GM18858 (cell line): Measurements from ENCODE around the gene RELN.
"Not testable (repeated sequence)": the region's sequence is repeated elsewhere in the genome, so short reads cannot be mapped to it uniquely, and the experiment has no call there.

ENCODE experiments used
- ATAC-seq: cut with Tn5 transposase; IDR thresholded peaks from one replicate; pipeline ENCODE4 v1.9.1; 2021; ENCODE audit not compliant: unreplicated experiment

Gene RELN

GRCh38 chr7:103855671-103856070, 133.8 kb downstream of the RELN start:
- no peak for ATAC-seq

GRCh38 chr7:103854611-103855010, 134.8 kb downstream of the RELN start:
- no peak for ATAC-seq

- no peak for ATAC-seq
Measured at GRCh38 chr7:103851357-103851756, 138.1 kb downstream of the RELN start.

GRCh38 chr7:103843689-103844480, 145.6 kb downstream of the RELN start:
- no peak for ATAC-seq

GRCh38 chr7:103833401-103833800, 156.1 kb downstream of the RELN start:
- no peak for ATAC-seq

- ATAC-seq, result no peak
Measured at GRCh38 chr7:103832438-103832837, 157.0 kb downstream of the RELN start.

GRCh38 chr7:103824251-103824650, 165.2 kb downstream of the RELN start:
- ATAC-seq, result no peak

- ATAC-seq, result no peak
Measured at GRCh38 chr7:103823084-103823483, 166.4 kb downstream of the RELN start.

GRCh38 chr7:103821092-103821491, 168.4 kb downstream of the RELN start:
- ATAC-seq, result no peak

- not testable (repeated sequence) for ATAC-seq
Measured at GRCh38 chr7:103815972-103816371, 173.5 kb downstream of the RELN start.

- no peak for ATAC-seq
Measured at GRCh38 chr7:103813970-103814369, 175.5 kb downstream of the RELN start.

- ATAC-seq, result peak; percentile 80
Measured at GRCh38 chr7:103811997-103812396, 177.5 kb downstream of the RELN start.

GRCh38 chr7:103811290-103811689, 178.2 kb downstream of the RELN start:
- no peak for ATAC-seq

- no peak for ATAC-seq
Measured at GRCh38 chr7:103810112-103810744, 179.2 kb downstream of the RELN start.

- no peak for ATAC-seq
Measured at GRCh38 chr7:103809229-103809994, 180.0 kb downstream of the RELN start.

GRCh38 chr7:103805346-103805745, 184.1 kb downstream of the RELN start:
- ATAC-seq, result no peak

- no peak for ATAC-seq
Measured at GRCh38 chr7:103803631-103804030, 185.8 kb downstream of the RELN start.

GRCh38 chr7:103799298-103799697, 190.2 kb downstream of the RELN start:
- ATAC-seq, result no peak

GRCh38 chr7:103797647-103798307, 191.7 kb downstream of the RELN start:
- no peak for ATAC-seq

- ATAC-seq, result no peak
Measured at GRCh38 chr7:103796327-103796962, 193.0 kb downstream of the RELN start.

- ATAC-seq, result no peak
Measured at GRCh38 chr7:103795787-103796186, 193.7 kb downstream of the RELN start.
